K562 (cell line): ENCODE measurements around the gene GZF1. TPM values are rescaled to one million over a fixed set of nuclear protein-coding genes. Genes with fewer than 3 reads are reported as not detected.
A peak's percentile ranks its signal among the peaks of the same experiment; 100 is the strongest.

ENCODE experiments used
- BHLHE40 ChIP-seq: IDR thresholded peaks from 2 replicates; pipeline ENCODE4 v1.6.1; 2011; ENCODE audit warnings: low read length, improper control_type of control experiment
- BRCA1 ChIP-seq, 2 experiments: fragments of 450-650 bp in 1 of 2; sonication (generic) in 1 of 2; formaldehyde crosslinking in 1 of 2; IDR thresholded peaks; 2 replicates each; pipeline versions ENCODE4 v1.5.0 to v1.6.1; 2017 to 2020; ENCODE audit warnings: mild to moderate bottlenecking in 1 of 2, missing genetic modification reagents in 1 of 2
- BRF1 ChIP-seq: IDR thresholded peaks from 3 replicates; pipeline ENCODE4 v1.6.1; 2011; ENCODE audit warnings: borderline replicate concordance, mild to moderate bottlenecking; ENCODE audit not compliant: insufficient read length; ENCODE audit errors: extremely low read depth
- CBFA2T3 ChIP-seq: fragments of 450-650 bp; IDR thresholded peaks from 2 replicates; pipeline ENCODE4 v1.6.1; 2017
- CTBP1 ChIP-seq: fragments of 450-650 bp; IDR thresholded peaks from 2 replicates; pipeline ENCODE4 v1.6.1; 2016; ENCODE audit warnings: borderline replicate concordance
- DPF2 ChIP-seq: fragments of 450-650 bp; IDR thresholded peaks from 2 replicates; pipeline ENCODE4 v1.6.1; 2016
- ELF2 ChIP-seq: fragments of 250-450 bp; sonication (Bioruptor Pico); IDR thresholded peaks from 2 replicates; pipeline ENCODE4 v1.5.0; 2021; ENCODE audit warnings: mild to moderate bottlenecking
- ESRRA ChIP-seq: fragments of 450-650 bp; IDR thresholded peaks from 2 replicates; pipeline ENCODE4 v1.6.1; 2014; ENCODE audit warnings: low read depth, mild to moderate bottlenecking, moderate library complexity, borderline replicate concordance
- EWSR1 ChIP-seq: fragments of 450-650 bp; IDR thresholded peaks from 2 replicates; pipeline ENCODE4 v1.6.1; 2018; ENCODE audit warnings: borderline replicate concordance, mild to moderate bottlenecking, low read depth, moderate library complexity; ENCODE audit not compliant: partially characterized antibody
- FOXA3 ChIP-seq, 2 experiments: fragments of 450-650 bp in 1 of 2; sonication (generic) in 1 of 2; formaldehyde crosslinking; IDR thresholded peaks in 1 of 2; conservative IDR thresholded peaks in 1 of 2; 2 replicates each; pipeline versions ENCODE4 v1.4.0 to v1.8.0; 2020 to 2022; ENCODE audit warnings: mild to moderate bottlenecking in 2 of 2, missing genetic modification reagents in 1 of 2
- FUS ChIP-seq: fragments of 200-400 bp; formaldehyde crosslinking; optimal IDR thresholded peaks from 2 replicates; pipeline ENCODE3; 2017; ENCODE audit warnings: low read depth, low read length
- HNRNPUL1 ChIP-seq: fragments of 200-400 bp; formaldehyde crosslinking; IDR thresholded peaks from 2 replicates; pipeline ENCODE4 v1.6.1; 2017; ENCODE audit warnings: low read length
- MYBL2 ChIP-seq, 2 experiments: fragments of 450-650 bp in 1 of 2; sonication (generic) in 1 of 2; formaldehyde crosslinking in 1 of 2; IDR thresholded peaks; 2 replicates each; pipeline versions ENCODE4 v1.6.1 to v1.8.1; 2017 to 2022; ENCODE audit warnings: borderline replicate concordance in 1 of 2, inconsistent platforms in 1 of 2, low read depth in 1 of 2, mild to moderate bottlenecking in 1 of 2, missing genetic modification reagents in 1 of 2, moderate library complexity in 1 of 2
- NCOA2 ChIP-seq, 2 experiments: fragments of 450-650 bp; IDR thresholded peaks; 2 replicates each; pipeline ENCODE4 v1.6.1; 2018; ENCODE audit warnings: mild to moderate bottlenecking in 2 of 2, moderate library complexity in 1 of 2; ENCODE audit not compliant: partially characterized antibody in 2 of 2
- NRF1 ChIP-seq, 2 experiments: fragments of 450-650 bp; IDR thresholded peaks in 1 of 2; conservative IDR thresholded peaks in 1 of 2; 2 replicates each; pipeline ENCODE4 v1.6.1; 2014; ENCODE audit warnings: mild to moderate bottlenecking in 2 of 2
- PHB2 ChIP-seq: fragments of 450-650 bp; IDR thresholded peaks from 2 replicates; pipeline ENCODE4 v1.6.1; 2017; ENCODE audit warnings: low read depth
- RAD21 ChIP-seq, 2 experiments: fragments of 250-450 bp in 1 of 2; fragments of 450-650 bp in 1 of 2; sonication (Bioruptor Pico) in 1 of 2; formaldehyde crosslinking in 1 of 2; IDR thresholded peaks in 1 of 2; conservative IDR thresholded peaks in 1 of 2; 2 replicates each; pipeline versions ENCODE4 v1.4.0 to v1.8.0; 2020 to 2022; ENCODE audit warnings: mild to moderate bottlenecking in 2 of 2, moderate library complexity in 1 of 2
- SIN3A ChIP-seq, 2 experiments: fragments of 150-350 bp in 1 of 2; IDR thresholded peaks; 2 replicates each; pipeline ENCODE4 v1.6.1; 2011 to 2016; ENCODE audit warnings: borderline replicate concordance in 2 of 2, low read depth in 2 of 2, low read length in 2 of 2, mild to moderate bottlenecking in 2 of 2, moderate library complexity in 2 of 2; ENCODE audit not compliant: control insufficient read depth in 1 of 2
- TEAD4 ChIP-seq, 2 experiments: sonication (generic) in 1 of 2; formaldehyde crosslinking in 1 of 2; IDR thresholded peaks; 2 replicates each; pipeline versions ENCODE4 v1.6.1 to v1.8.0; 2012 to 2022; ENCODE audit warnings: borderline replicate concordance in 1 of 2, inconsistent platforms in 1 of 2, low read length in 1 of 2, mild to moderate bottlenecking in 1 of 2, missing genetic modification reagents in 1 of 2
- TRIM24 ChIP-seq, 2 experiments: fragments of 450-650 bp; IDR thresholded peaks; 2 replicates each; pipeline ENCODE4 v1.6.1; 2016
- XRCC4 ChIP-seq: IDR thresholded peaks from one replicate; pipeline ENCODE4 v1.6.1; 2011; ENCODE audit not compliant: insufficient read depth, insufficient read length; ENCODE audit errors: extremely low read depth
- ZFP36 ChIP-seq: fragments of 150-350 bp; IDR thresholded peaks from 2 replicates; pipeline ENCODE4 v1.6.1; 2018; ENCODE audit warnings: low read length, low read depth; ENCODE audit not compliant: partially characterized antibody
- ZNF561 ChIP-seq: fragments of 450-650 bp; formaldehyde crosslinking; conservative IDR thresholded peaks from 2 replicates; pipeline ENCODE4 v1.4.0; 2020; ENCODE audit warnings: mild to moderate bottlenecking, moderate library complexity
- polyA plus RNA-seq, 8 experiments: library from polyadenylated mRNA; depleted of rRNA in 4 of 8; stranded (reverse) in 5 of 8; unstranded in 3 of 8; fragments of >200 nt; fragmentation: Nextera tagmentation in 2 of 8; fragmentation: Illumina TruSeq in 1 of 8; extraction: Ambion mirVana in 2 of 8; extraction: Trizol in 1 of 8; gene quantifications; 2 replicates each; pipeline versions ENCODE4 v1.2.1 to v1.2.3, GENCODE V29; 2011 to 2014; ENCODE audit warnings: inconsistent platforms in 1 of 8, missing spikeins in 1 of 8
- total RNA-seq, 7 experiments: library from RNA; depleted of rRNA in 6 of 7; stranded (reverse); fragments of >200 nt in 6 of 7; fragmentation: Illumina TruSeq in 2 of 7; extraction: Trizol in 2 of 7; gene quantifications; 2 replicates each; pipeline versions ENCODE4 v1.2.1 to v1.2.3, GENCODE V29; 2011 to 2021; ENCODE audit warnings: low replicate concordance in 1 of 7
- TF ChIP-seq, protein P1 (sequence below), 2 experiments: fragments of 200-800 bp in 1 of 2; sonication (Bioruptor generic) in 1 of 2; sonication (generic) in 1 of 2; formaldehyde crosslinking in 1 of 2; IDR thresholded peaks in 1 of 2; conservative IDR thresholded peaks in 1 of 2; 2 replicates each; pipeline versions ENCODE4 v1.5.0 to v1.6.1; 2016 to 2020; ENCODE audit warnings: missing compliant biosample characterization in 1 of 2, missing genetic modification characterization in 1 of 2, missing genetic modification reagents in 1 of 2

Gene GZF1
- total and polyA plus RNA-seq, 9 of the 15 experiments (the other 6 are each of a cell fraction or from before 2014, with no cell fraction given): 1.2 to 15.7 (median 7.4) TPM

DNA sequence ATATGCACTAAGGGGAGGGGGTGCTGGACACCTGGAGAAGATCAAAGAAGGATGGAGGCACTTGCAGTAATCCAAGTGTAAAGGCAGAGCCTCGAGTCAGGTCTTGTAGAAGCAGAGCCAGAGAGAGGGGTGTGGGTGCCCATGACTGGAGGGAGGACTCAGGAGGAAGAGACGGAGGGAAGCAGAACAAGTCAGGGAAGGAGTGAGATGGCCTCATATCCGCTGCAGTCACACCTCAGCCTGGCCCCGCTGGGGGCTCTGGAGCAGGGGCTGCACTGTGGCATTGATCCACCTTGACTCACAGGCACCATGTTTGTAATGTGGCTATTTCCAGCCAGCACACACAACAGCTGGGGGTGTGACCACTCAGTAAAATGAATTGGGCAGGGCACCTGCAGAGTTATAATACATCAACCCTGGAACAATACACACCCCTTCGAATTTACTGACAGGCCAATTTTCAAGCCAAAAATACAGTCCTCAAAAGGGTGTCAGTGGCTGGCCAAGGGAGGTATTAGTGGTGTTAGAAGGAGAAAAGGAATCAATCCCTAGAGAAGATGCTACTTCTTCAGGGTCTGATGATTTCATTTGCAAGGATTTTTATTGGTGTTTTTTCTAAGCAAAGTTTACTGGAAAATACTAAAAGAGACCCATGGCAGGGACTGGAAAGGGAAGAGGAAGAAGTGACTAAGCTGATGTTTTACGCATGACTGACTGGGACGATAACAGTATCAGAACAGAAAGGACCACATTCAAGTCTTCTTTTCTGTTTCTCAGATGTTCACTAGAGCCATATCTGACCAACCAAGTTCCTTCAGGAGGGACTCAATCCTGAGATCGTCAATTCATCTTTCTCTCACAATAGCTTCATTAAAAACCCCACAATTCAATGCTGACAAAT, 30.3 kb upstream of the GZF1 start (continued):
- TF ChIP-seq RAD21 (CRISPR knock-in tag; conservative IDR thresholded peaks at IDR 0.05 in 1 of 2, IDR thresholded peaks at IDR 0.05 in 1 of 2) (no peak), TRIM24 (IDR thresholded peaks at IDR 0.05) (peak in 1 of 2 experiments; percentile 9; a peak in 2 of 4 replicates), ZNF561 (no peak), XRCC4 (no peak), CTBP1 (peak; percentile 51), MYBL2 (IDR thresholded peaks at IDR 0.05; ENCODE audit: low read depth) (no peak), MYBL2 (CRISPR knock-in tag; IDR thresholded peaks at IDR 0.05; ENCODE audit: borderline replicate concordance) (no peak), FUS (no peak), NRF1 (conservative IDR thresholded peaks at IDR 0.05 in 1 of 2, IDR thresholded peaks at IDR 0.05 in 1 of 2) (0 out of 4 replicates have a peak, but pooled peaks of 1 of the 2 experiments have one; percentile 15), BRF1 (no peak), ESRRA (no peak), HNRNPUL1 (no peak), DPF2 (peak; percentile 54; the same call in 1 of the 2 replicates), EWSR1 (no peak), CBFA2T3 (peak; percentile 75), ELF2 (CRISPR knock-in tag) (no peak), ZFP36 (peak; percentile 31), FOXA3 (CRISPR knock-in tag; conservative IDR thresholded peaks at IDR 0.05 in 1 of 2, IDR thresholded peaks at IDR 0.05 in 1 of 2) (no peak), BRCA1 (IDR thresholded peaks at IDR 0.05) (no peak), BRCA1 (CRISPR knock-in tag; IDR thresholded peaks at IDR 0.05) (no peak), NCOA2 (IDR thresholded peaks at IDR 0.05; ENCODE audit: partially characterized antibody in 2 of 2) (no peak), SIN3A (IDR thresholded peaks at IDR 0.05; ENCODE audit: borderline replicate concordance in 2 of 2, control insufficient read depth in 1 of 2, low read depth in 2 of 2, low read length in 2 of 2) (no peak), BHLHE40 (peak; percentile 77), PHB2 (no peak), TEAD4 (IDR thresholded peaks at IDR 0.05; ENCODE audit: low read length) (peak; percentile 54; the same call in 1 of the 2 replicates), TEAD4 (CRISPR knock-in tag; IDR thresholded peaks at IDR 0.05; ENCODE audit: borderline replicate concordance) (no peak)
- TF ChIP-seq, protein P1, sequence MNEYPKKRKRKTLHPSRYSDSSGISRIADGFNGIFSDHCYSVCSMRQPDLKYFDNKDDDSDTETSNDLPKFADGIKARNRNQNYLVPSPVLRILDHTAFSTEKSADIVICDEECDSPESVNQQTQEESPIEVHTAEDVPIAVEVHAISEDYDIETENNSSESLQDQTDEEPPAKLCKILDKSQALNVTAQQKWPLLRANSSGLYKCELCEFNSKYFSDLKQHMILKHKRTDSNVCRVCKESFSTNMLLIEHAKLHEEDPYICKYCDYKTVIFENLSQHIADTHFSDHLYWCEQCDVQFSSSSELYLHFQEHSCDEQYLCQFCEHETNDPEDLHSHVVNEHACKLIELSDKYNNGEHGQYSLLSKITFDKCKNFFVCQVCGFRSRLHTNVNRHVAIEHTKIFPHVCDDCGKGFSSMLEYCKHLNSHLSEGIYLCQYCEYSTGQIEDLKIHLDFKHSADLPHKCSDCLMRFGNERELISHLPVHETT (CRISPR knock-in tag; conservative IDR thresholded peaks at IDR 0.05 in 1 of 2, IDR thresholded peaks at IDR 0.05 in 1 of 2): 0 out of 4 replicates have a peak, but pooled peaks of 1 of the 2 experiments have one; percentile 31
